NT2/D1 (cell line): Measurements from ENCODE around the gene MX1.

Experiments used
- YY1 ChIP-seq: IDR thresholded peaks from 2 replicates; pipeline ENCODE4 v1.6.1; 2011; ENCODE audit not compliant: insufficient read length, insufficient read depth
- ZNF274 ChIP-seq: IDR thresholded peaks from 2 replicates; pipeline ENCODE4 v1.6.1; 2011; ENCODE audit warnings: mild to moderate bottlenecking, low read depth, low read length

GRCh38 chr21:41472753-41473548 lies 46.9 kb downstream of the MX1 start:
- TF ChIP-seq YY1 (no peak), ZNF274 (no peak)
